H7 (cell line): ENCODE data around the gene C3orf70. TPM values are rescaled to one million over a fixed set of nuclear protein-coding genes. Genes with fewer than 3 reads are reported as not detected.

Source experiments
- DNase-seq: peaks from one replicate; pipeline ENCODE4 v3.0.0; 2012
- H3K27me3 ChIP-seq: 2 replicates; pipeline ENCODE4 v1.6.0; 2011; ENCODE audit warnings: mild to moderate bottlenecking, low read length; ENCODE audit not compliant: control insufficient read depth, insufficient read depth
- H3K36me3 ChIP-seq: replicated peaks from 2 replicates; pipeline ENCODE4 v1.5.1; 2011; ENCODE audit warnings: low read length; ENCODE audit not compliant: control insufficient read depth, insufficient read depth
- H3K4me3 ChIP-seq: 2 replicates; pipeline ENCODE4 v1.5.1; 2011; ENCODE audit warnings: low read depth, mild to moderate bottlenecking, control low read depth, low read length, moderate library complexity; ENCODE audit not compliant: insufficient read depth
- total RNA-seq: library from RNA; depleted of rRNA; stranded (reverse); fragments of >200 nt; shearing (Covaris generic); gene quantifications from 2 replicates; pipeline ENCODE4 v1.2.3, GENCODE V29; 2014; rRNA removed

C3orf70 gene
- 0.63 and 1.1 TPM in 2 replicates for total RNA-seq

GRCh38 chr3:185152410-185153170 is at the start of gene C3orf70:
C3orf70 (minus strand) TSS chr3:185153060; CDS start chr3:185152823, 237 bp downstream.
- peak within 1 kb of the TSS; percentile 65 for H3K4me3 ChIP-seq
- DNase-seq, result peak; percentile 86
- no peaks in the 10 kb centered on the region for H3K36me3 ChIP-seq
- H3K27me3 ChIP-seq, result peaks cover 35% of the 10 kb centered on the region

GRCh38 chr3:185200639-185201038 is 47.8 kb upstream of the C3orf70 start:
- no peak for DNase-seq
- no peaks in the 10 kb centered on the region for H3K27me3 ChIP-seq
- no peaks in the 10 kb centered on the region for H3K36me3 ChIP-seq
- H3K4me3 ChIP-seq, result no peak overlapping the region

GRCh38 chr3:185199671-185200070 is 46.8 kb upstream of the C3orf70 start:
- Histone ChIP-seq H3K4me3 (no peak overlapping the region), H3K36me3 (no peaks in the 10 kb centered on the region), H3K27me3 (no peaks in the 10 kb centered on the region)
- no peak for DNase-seq

- H3K36me3 ChIP-seq, result no peaks in the 10 kb centered on the region
- no peak for DNase-seq
Observed at GRCh38 chr3:185199206-185199605, 46.3 kb upstream of the C3orf70 start.

GRCh38 chr3:185197068-185197467 is 44.2 kb upstream of the C3orf70 start:
- H3K27me3 ChIP-seq, result no peaks in the 10 kb centered on the region
- no peak overlapping the region for H3K4me3 ChIP-seq
- DNase-seq, result no peak
- no peaks in the 10 kb centered on the region for H3K36me3 ChIP-seq

More at GRCh38 chr3:185199206-185199605, 46.3 kb upstream of the C3orf70 start:
- Histone ChIP-seq H3K4me3 (no peak overlapping the region), H3K27me3 (no peaks in the 10 kb centered on the region)

- DNase-seq, result no peak
- Histone ChIP-seq H3K4me3 (no peak overlapping the region), H3K36me3 (no peaks in the 10 kb centered on the region), H3K27me3 (no peaks in the 10 kb centered on the region)
Observed at GRCh38 chr3:185195652-185196051, 42.8 kb upstream of the C3orf70 start.

GRCh38 chr3:185188816-185189215 is 36.0 kb upstream of the C3orf70 start:
- no peaks in the 10 kb centered on the region for H3K27me3 ChIP-seq
- no peaks in the 10 kb centered on the region for H3K36me3 ChIP-seq
- no peak overlapping the region for H3K4me3 ChIP-seq
- no peak for DNase-seq

GRCh38 chr3:185187391-185187790 is 34.5 kb upstream of the C3orf70 start:
- Histone ChIP-seq H3K36me3 (no peaks in the 10 kb centered on the region), H3K4me3 (no peak overlapping the region), H3K27me3 (no peaks in the 10 kb centered on the region)
- DNase-seq, result no peak

GRCh38 chr3:185176750-185177359 is 24.0 kb upstream of the C3orf70 start:
- H3K36me3 ChIP-seq, result no peaks in the 10 kb centered on the region
- H3K27me3 ChIP-seq, result no peaks in the 10 kb centered on the region
- DNase-seq, result peak; percentile 37
- no peak overlapping the region for H3K4me3 ChIP-seq

GRCh38 chr3:185175370-185175987 is 22.6 kb upstream of the C3orf70 start:
- H3K4me3 ChIP-seq, result no peak overlapping the region

GRCh38 chr3:185172086-185173049 is 19.5 kb upstream of the C3orf70 start:
- H3K27me3 ChIP-seq, result no peaks in the 10 kb centered on the region
- peak; percentile 20 for DNase-seq
- H3K36me3 ChIP-seq, result no peaks in the 10 kb centered on the region
- H3K4me3 ChIP-seq, result no peak overlapping the region

More at GRCh38 chr3:185175370-185175987, 22.6 kb upstream of the C3orf70 start:
- no peaks in the 10 kb centered on the region for H3K36me3 ChIP-seq
- H3K27me3 ChIP-seq, result no peaks in the 10 kb centered on the region
- DNase-seq, result peak; percentile 40

- Histone ChIP-seq H3K27me3 (no peaks in the 10 kb centered on the region), H3K4me3 (no peak overlapping the region), H3K36me3 (no peaks in the 10 kb centered on the region)
- DNase-seq, result no peak
Observed at GRCh38 chr3:185164428-185165217, 11.8 kb upstream of the C3orf70 start.

- Histone ChIP-seq H3K36me3 (no peaks in the 10 kb centered on the region), H3K4me3 (no peak overlapping the region), H3K27me3 (no peaks in the 10 kb centered on the region)
- DNase-seq, result no peak
Observed at GRCh38 chr3:185162634-185163033, 9.8 kb upstream of the C3orf70 start.
